ENCODE results near the gene CHRM5. TPM values are rescaled to one million over a fixed set of nuclear protein-coding genes. Genes with fewer than 3 reads are reported as not detected.

Gene CHRM5
- total RNA-seq (2021; fragmentation: NEBNext Ultra II Directional; extraction: Animal tissue kit (Norgen Biotek cat#: 25700)), result not detected in 2 replicates
- not detected in 2 replicates for polyA plus RNA-seq (2011; rRNA removed)
- 0.03 TPM for polyA plus RNA-seq (2011; cell fraction: cytosol; rRNA removed)
- polyA plus RNA-seq (2011; cell fraction: nucleus; rRNA removed), result not detected
- 0.05 TPM in 1 of 4 replicates, not detected in the others for polyA plus RNA-seq (2012, experiment 1 of 2)
- not detected for polyA plus RNA-seq (2012, experiment 2 of 2)
- not detected for polyA plus RNA-seq (2013, experiment 1 of 2)
- polyA plus RNA-seq (2013, experiment 2 of 2), result 0.02 TPM
- polyA minus RNA-seq (2011; rRNA and poly(A)+ RNA removed), result not detected in 2 replicates
- not detected for polyA minus RNA-seq (2011; cell fraction: cytosol; rRNA and poly(A)+ RNA removed)
- polyA minus RNA-seq (2011; cell fraction: nucleus; rRNA and poly(A)+ RNA removed), result not detected
- long read RNA-seq, experiment 1, result 0 reads
- long read RNA-seq, experiment 2, result 0 reads

- DNase-seq (ENCODE audit: low read depth in 1 of 2, low spot score in 2 of 2) (no peak), FAIRE-seq (no peak)
- Histone ChIP-seq H3K56ac (replicated peaks; ENCODE audit: insufficient read length, low read depth, low read length) (no peak within 1 kb of the TSS), H3K14ac (ENCODE audit: insufficient read length) (no peak within 1 kb of the TSS), H3K36me3 (ENCODE audit: control insufficient read depth in 2 of 4, insufficient read depth in 4 of 4, low read length in 3 of 4) (no peaks in the 10 kb centered on the region), H3K4ac (replicated peaks; ENCODE audit: insufficient read length, low read depth, low read length) (no peak within 1 kb of the TSS), H2BK12ac (ENCODE audit: low read depth, low read length) (no peak within 1 kb of the TSS), H3K27ac (ENCODE audit: low read depth, low read length) (no peak within 1 kb of the TSS), H4K91ac (replicated peaks; ENCODE audit: insufficient read length, low read length) (no peak within 1 kb of the TSS), H2BK15ac (ENCODE audit: low read length) (no peak within 1 kb of the TSS), H3K23ac (ENCODE audit: insufficient read length) (no peak within 1 kb of the TSS), H2AFZ (ENCODE audit: low read length) (no peak within 1 kb of the TSS), H3K18ac (ENCODE audit: extremely low read depth, low read length) (no peak within 1 kb of the TSS), H3K79me2 (ENCODE audit: control insufficient read depth in 1 of 2, insufficient read depth in 2 of 2, low read length in 2 of 2) (no peaks in the 10 kb centered on the region), H4K5ac (ENCODE audit: insufficient read length, low read depth, low read length) (no peak within 1 kb of the TSS), H2BK5ac (ENCODE audit: low read depth, low read length) (no peak within 1 kb of the TSS), H3K9me3 (ENCODE audit: insufficient read depth in 2 of 2, low read depth in 1 of 2, low read length in 1 of 2) (no peaks in the 10 kb centered on the region), H2BK20ac (ENCODE audit: low read length) (no peak within 1 kb of the TSS), H3K27me3 (replicated peaks in 1 of 4; ENCODE audit: control insufficient read depth in 3 of 4, extremely low read depth in 1 of 4, insufficient read depth in 3 of 4, low read length in 3 of 4) (no peaks in the 10 kb centered on the region), H3K4me3 (ENCODE audit: extremely low read depth in 1 of 4, insufficient read depth in 2 of 4, low read depth in 3 of 4, low read length in 4 of 4) (no peak within 1 kb of the TSS), H4K8ac (ENCODE audit: extremely low read depth, insufficient read depth, low read length) (no peak within 1 kb of the TSS), H3K23me2 (ENCODE audit: low read depth, low read length) (no peaks in the 10 kb centered on the region), H3K4me1 (replicated peaks in 1 of 4; ENCODE audit: control insufficient read depth in 3 of 4, insufficient read depth in 4 of 4, low read length in 3 of 4) (no peaks in the 10 kb centered on the region), H3K4me2 (ENCODE audit: insufficient read depth in 1 of 2, low read depth in 2 of 2, low read length in 2 of 2) (no peak within 1 kb of the TSS), H4K20me1 (replicated peaks in 1 of 2; ENCODE audit: control insufficient read depth in 1 of 2, insufficient read depth in 2 of 2, low read length in 2 of 2) (no peaks in the 10 kb centered on the region), H2AK5ac (ENCODE audit: low read depth, low read length) (no peak within 1 kb of the TSS), H3K9ac (replicated peaks in 1 of 4; ENCODE audit: extremely low read depth in 1 of 4, low read depth in 3 of 4, low read length in 3 of 4) (no peak within 1 kb of the TSS), H3K79me1 (ENCODE audit: low read depth, low read length) (no peaks in the 10 kb centered on the region), H2BK120ac (replicated peaks; ENCODE audit: low read depth, low read length) (no peak within 1 kb of the TSS)
- 88% methylated on average over 6 of the region's 6 CpGs; no CpG with 5 or more reads in 1 of the 2 experiments for WGBS, 2 experiments (ENCODE audit: extremely low coverage in 1 of 2, insufficient coverage in 1 of 2, insufficient read length in 1 of 2, insufficient replicate concordance in 2 of 2, low coverage in 1 of 2, low lambda C conversion rate in 2 of 2, missing lambda C conversion rate in 1 of 2)
- ChIA-PET POLR2A (ENCODE audit: partially characterized antibody) (interaction anchor here (0.6 kb wide), 1 partner anchor 198 kb away, joined by 5 read pairs; no protein-coding TSS in a partner anchor), CTCF (ENCODE audit: partially characterized antibody) (interaction anchor here (0.6 to 2.7 kb wide), 9 partner anchors 17 to 943 kb away, joined by 3 to 11 read pairs (median 4); no protein-coding TSS in a partner anchor)
- TF ChIP-seq SIX5 (IDR thresholded peaks at IDR 0.05; ENCODE audit: low read depth, low read length), result no peak
- TF ChIP-seq EP300 (IDR thresholded peaks at IDR 0.05; ENCODE audit: borderline replicate concordance in 1 of 2, low read depth in 2 of 2, low read length in 2 of 2), result no peak
- no peak for TF ChIP-seq YY1 (IDR thresholded peaks at IDR 0.05; ENCODE audit: low read depth, low read length)
Observed at GRCh38 chr15:33968224-33968623, at the start of gene CHRM5. Gene CHRM5, plus strand, starts transcription at chr15:33968497. Its CDS starts 94,221 bp downstream, at chr15:34062718.
